8988T (cell line): ENCODE data around the gene ARSJ.
"Not testable (repeated sequence)": the region's sequence is repeated elsewhere in the genome, so short reads cannot be mapped to it uniquely, and the experiment has no call there.

Source experiments
- DNase-seq: peaks from one replicate; pipeline ENCODE4 v3.0.0; 2011

Gene ARSJ

DNA sequence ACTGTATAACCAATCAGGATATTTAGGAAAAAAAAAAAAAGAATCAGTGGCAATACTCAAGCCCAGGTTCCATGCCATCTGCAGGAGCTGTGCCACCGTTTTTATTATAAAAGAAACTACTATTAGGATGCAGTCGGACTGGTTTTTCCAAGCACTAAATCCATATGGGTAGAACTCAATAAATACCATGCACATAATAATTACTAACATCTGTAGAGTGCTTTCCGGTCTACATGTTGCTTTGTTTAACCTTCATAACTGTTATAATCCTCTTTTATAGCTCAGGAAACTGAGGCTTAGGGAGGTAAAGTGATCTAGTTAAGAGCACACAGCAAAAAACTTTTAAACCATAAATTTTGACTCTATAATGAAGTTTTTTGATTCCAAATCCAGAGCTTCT, 24.0 kb downstream of the ARSJ start:
- no peak for DNase-seq

DNA sequence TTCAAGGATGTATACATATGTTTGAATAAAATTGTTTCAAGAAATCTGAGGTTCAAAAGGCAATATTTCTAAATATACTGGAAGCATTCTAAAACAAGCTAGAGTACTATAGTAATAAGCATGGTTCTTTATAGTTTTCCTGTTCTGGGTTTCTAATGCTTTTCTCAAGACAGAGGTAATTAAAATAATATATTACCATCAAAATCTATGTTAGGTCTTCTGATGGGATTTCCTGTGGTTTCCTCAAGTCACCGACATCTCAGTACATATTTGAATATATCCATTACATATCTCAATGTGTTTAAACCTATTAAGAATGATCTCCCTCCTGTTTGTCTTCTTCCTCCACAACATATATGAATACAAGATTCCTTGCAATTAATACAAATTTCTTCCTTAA, 25.6 kb downstream of the ARSJ start:
- DNase-seq: no peak

DNA sequence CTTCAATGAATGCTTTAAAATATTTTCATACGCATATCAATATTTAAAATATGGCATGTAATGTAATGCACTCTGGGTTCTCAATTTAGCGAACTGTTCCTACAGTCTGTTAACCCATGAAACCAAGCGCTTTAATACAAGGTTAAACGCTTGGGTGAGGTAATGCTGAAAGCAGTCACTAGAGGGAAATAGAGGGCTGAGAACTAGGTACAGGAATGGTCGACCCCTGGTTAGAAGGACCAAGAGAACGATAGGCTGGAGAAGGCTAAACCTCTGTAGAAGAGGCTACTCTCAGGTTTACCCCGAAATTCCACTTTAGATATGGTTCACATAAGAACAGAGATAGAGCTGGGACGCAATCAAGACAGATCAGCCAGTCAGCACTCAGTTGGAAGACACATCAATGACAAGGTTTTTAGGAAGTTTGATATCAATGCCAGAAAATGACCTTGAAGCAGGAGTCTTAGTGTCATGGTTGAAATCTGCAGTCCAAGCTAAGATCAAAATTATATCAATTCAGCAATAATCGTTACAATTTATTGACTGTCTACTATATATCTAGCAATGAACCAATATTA, 26.9 kb downstream of the ARSJ start:
- DNase-seq: no peak

DNA sequence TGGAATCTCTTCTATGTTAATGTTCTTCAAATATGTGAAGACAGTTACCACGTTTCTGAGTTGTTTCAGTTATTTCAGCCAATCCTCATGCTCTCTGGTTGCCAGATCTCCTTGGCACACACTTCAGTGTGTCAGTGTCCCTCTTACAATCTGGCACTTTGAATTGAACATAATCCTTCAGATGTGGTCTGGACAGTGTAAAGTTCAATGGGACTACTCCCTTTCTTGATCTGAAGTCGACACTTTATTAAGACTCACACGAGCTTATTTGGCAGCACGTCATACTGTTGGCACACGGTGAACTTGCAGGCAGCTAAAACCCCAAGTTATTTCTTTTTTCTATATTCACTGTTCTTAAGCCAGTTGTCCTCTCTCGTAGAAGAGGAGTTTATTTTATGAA, 28.2 kb downstream of the ARSJ start:
- DNase-seq: no peak

DNA sequence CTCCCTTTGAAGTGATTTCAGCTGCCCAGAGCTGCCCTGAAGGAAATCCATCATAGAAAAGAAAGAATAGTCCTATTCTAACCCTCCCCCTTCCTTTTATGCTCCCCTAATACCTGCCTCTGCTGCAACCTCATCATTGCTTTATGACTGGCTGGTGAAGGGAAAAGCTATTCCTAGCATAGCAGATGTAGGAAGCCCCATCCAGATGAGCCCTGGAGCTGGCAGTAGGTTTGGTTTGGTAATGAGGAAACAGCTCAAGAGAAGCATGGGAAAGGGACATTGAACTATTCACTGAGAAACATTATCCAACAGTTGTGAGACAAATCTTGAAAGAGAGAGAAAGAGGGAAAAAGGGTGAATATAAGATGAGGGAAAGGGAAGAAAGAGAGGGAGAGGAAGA, 29.2 kb downstream of the ARSJ start:
- DNase-seq: no peak

DNA sequence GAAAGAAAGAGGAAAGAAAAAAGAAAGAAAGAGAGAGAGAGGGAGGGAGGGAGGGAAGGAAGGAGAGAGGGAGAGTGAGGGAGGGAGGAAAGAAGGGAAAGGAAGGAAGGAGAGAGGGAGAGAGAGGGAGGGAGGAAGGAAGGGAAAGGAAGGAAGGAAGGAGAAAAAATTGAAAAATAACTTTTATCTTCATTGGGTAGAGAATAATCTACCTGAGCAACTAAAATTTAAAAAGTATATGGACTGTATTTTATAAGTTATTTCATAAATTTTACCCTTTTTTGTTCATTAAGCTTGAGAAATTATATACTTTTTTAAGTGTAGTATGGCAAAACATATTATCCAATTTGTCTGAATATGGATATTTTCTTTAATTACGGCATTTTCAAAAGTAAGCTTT, 32.0 kb downstream of the ARSJ start:
- DNase-seq: no peak

DNA sequence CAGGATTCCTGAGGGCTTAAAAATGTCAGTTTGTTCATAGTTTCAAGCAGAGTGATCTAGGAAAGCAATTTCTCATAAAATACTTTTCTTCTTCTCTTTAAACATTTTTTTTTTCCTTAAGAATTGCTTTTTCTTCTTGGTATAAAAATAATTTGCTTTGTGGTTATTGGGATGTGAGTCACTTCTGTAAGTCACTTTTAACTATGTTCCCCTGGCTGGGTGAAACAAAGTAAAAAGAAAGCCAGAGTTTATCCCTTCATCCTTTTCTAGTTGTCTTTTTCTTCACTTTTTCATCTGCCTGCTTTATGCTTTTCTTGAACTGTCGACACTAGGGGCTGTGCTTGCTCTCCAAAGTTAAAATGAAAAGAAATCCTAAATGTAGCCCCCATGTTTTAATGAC, 33.5 kb downstream of the ARSJ start:
- no peak for DNase-seq

DNA sequence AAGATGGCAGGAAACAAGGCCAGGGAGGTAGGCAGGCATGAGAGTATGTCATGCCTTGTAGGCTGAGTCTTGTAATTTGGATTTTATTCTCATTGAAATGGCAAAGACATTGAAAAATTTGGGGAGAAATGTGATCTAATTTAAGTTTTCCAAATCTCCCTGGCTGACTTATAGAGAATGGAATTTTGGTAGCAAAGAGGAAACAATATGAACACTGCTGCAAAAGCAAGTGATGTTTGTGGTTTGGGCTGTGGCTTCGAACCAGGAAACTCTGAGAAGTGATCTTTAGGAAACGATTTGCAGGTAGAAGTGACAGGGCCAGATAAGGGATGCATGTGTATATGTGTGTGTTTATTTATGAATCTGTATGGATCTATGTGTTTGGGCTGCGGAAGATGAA, 35.6 kb downstream of the ARSJ start:
- no peak for DNase-seq

DNA sequence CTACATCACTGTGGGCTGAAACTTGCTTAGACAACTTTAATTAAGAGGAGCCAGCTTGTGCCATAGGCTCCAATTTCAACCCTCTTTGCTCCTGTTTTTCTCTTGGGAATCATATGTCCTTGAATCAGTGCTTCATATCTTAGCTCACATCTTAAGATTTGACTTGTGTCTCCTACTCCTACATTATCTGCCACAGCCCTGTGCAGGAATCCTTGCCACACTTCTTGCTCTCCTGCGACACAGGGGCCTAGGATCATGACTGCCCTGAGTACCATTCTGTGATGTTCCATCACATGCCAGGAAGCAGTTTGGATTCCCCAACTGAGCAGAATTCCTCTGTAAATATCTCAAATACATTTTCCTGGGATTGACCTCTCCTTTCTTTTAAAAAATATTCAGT, 36.4 kb downstream of the ARSJ start:
- no peak for DNase-seq

DNA sequence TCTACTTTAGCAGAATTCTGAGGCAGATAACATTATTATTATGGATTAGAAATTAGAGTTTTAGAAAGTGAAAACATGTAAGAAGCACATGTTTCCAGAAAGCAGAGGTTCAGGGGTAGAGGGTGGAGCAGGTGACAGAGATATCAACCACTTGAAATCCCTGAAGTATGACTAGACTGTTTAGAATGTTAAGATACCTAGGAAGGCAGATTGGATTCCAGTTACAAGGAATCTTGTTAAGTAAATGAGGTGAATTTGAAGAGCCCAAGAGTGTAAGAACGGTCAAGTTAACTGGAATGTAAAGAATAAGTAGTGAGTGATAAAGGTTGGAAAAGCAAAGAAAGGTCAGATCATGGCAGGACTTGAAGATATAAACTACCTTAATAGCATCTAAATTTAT, 37.6 kb downstream of the ARSJ start:
- no peak for DNase-seq

DNA sequence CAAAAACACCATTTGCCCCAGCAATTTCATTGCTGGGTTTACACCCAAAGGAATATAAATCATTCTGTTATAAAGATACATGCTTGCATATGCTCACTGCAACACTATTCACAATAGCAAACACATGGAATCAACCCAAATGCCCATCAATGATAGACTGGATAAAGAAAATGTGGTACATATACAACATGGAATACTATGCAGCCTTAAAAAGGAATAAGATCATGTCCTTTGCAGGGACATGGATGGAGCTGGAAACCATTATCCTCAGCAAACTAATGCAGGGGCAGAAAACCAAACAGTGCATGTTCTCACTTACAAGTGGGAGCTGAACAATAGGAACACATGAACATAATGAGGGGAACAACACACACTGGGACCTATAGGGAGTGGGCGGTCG, 39.3 kb downstream of the ARSJ start:
- DNase-seq: not testable (repeated sequence)

DNA sequence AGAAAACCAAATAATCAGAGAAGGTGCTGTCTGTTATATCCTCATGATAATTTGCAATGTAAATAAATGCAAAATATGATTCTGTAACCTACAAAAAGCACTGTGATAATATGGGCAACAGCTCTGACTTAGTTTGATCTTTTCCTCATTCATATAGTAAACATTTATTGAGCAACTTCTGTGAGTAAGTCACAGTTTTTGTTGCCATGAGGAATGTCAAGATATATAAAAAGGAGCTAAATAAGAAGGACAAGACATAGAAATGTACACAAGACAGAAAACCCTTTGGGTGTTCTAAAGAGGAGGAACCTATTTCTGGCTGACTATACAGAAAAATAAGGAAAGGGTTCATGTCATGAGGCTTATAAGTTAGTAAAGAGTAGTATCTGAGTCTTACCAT, 44.3 kb downstream of the ARSJ start:
- DNase-seq: no peak

DNA sequence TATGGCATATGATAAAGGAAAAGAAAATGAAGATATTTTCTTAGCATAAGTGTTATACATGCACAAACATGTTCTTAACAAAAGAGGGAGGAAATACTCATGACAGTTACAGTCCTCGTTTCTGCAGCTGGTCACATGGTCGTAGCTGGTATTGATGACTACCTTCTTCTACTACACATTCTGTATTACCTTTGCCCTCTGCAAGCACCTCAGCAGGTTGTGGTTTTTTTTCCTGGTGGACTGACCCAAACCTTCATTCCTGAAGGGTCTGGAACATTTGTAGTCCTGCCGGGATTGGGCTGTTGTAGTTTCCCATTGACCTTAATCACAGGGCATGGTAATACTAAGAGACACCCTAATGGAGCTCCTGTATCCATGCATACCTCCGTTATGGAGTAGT, 54.7 kb downstream of the ARSJ start:
- not testable (repeated sequence) for DNase-seq

DNA sequence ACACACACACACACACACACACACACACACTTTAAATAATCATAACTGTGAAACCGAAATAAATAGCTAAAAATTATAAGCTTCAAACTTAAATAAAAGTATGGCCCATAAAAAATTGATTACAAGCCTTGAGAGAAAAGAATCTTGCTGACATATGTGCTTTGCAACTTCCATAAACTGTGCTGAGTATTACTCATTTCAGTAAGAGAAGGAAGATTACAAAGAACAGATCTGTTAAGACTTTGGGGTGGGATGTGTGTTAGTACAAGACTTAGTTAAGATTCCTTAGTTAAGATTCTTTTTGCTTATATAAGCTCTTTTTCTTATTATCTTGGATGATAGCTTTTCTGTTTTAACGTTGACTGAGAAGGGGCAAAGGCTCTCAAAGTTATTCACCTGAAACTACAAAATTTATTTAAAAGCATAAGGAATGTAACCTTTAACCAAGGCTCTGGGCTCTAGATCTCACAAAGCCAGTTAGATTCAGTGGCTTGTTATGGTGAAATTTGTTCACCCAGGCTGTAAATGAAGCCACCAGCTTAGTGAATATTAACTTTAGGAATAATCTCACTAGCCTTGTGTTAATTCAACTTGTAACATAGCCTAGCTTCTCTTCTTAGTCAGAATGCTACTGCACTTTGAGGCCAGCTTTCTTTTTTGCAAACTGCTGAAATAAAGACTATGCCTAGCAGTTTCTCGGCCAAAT, 58.2 kb downstream of the ARSJ start:
- DNase-seq: no peak

DNA sequence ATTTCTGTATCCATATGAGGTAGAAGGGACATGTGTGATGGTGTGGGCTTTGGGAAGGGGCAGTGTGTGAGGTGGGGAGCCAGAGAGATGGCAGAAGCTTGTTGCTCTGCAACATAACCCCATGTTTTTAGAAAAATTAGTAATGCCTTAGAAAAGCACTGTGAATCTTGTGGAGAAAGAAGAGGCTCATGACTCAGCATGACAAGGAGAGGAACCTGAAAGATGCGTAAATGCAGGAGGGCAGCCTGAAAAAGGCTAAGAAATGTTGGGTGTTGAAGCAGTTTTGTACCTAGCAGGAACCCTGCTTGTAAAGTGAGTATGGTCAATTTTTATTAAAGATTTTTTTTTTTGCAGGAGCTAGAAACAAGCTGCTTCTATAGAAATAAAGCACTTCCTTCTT, 59.8 kb downstream of the ARSJ start:
- no peak for DNase-seq

DNA sequence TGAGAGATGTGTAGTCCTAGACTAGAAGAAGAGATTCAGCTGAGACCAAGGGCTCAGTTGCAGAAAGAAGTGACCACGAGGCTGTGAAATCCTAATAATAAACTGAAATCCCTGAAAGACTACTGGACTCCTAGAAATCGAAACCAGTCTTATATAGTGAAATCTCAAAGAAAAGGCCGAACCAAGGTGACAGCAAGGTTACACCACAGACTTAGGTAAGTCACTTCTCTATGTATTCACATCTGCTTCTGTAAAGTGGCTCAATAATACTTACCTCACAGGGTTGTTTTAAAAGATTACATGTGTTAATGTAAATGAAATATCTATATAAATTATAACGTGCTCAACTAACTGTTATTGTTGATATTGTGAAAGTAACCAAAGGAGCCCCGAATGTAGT, 60.3 kb downstream of the ARSJ start:
- no peak for DNase-seq

DNA sequence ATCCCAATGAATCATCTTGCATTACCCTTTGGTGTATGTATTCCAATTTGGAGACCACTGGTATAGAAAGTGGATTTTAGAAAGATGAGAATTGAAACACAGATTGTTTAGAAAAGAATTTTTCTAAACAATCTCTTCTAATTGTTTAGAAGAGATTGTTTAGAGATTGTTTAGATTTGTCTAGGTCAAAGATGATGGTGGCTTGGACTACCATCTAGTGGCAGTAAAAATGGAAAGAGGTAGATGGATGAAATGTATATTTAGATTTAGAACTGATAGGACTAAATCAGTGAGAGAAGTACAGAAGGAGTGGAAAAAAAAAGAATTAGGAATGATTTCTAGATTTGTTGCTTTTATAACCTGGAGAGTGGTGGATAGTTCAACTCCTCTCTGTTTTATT, 70.6 kb downstream of the ARSJ start:
- no peak for DNase-seq

DNA sequence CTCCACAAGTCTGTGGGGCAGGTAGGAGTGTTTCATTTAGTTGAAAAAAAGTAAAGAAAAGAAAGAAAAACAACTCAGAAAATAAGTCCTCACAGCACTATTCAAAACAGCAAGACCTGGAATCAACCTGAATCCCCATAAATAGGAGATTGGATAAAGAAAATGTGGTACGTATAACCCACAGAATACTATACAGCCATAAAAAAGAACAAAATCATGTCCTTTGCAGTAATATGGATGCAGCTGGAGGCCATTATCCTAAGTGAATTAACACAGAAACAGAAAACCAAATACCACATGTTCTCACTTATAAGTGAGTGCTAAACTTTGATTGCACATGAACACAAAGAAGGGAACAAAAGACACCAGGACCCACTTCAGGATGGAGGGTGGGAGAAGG, 71.9 kb downstream of the ARSJ start:
- no peak for DNase-seq

DNA sequence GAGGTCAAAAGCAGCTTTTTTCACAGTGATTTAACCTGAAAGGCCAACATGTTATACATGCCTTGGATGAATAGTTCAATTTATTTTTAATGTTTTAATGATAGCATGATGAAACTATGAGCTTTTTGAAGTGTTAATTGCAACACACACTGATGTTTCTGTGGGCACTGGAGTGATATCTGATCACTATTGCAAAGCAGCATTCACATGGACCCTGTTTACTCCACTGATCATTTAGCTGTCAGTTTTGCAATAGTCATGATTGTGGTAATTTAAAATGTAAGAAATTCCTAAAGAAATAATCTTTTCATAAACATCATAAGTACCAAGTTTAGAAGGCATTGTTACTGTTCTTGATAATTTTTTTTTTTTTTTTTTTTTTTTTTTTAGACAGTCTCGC, 74.1 kb downstream of the ARSJ start:
- no peak for DNase-seq

DNA sequence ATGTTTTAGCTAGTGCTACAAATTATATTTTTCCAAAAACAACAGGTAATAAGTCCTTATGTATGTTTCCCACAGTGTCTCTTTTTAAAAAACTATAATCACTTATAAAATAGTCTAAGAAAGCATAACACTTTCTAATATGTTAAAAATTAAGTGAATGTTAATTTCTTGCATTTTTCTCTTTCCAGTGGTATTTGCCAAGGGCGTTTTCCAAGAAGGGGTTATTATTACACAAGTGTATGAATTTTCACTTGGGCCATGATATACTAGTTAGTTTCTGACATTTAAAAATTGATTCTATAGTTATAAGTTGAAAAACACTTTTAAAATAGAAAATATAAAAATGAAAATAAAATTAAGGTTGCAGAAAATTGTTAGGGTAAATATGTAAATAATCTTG, 74.6 kb downstream of the ARSJ start:
- DNase-seq: no peak

DNA sequence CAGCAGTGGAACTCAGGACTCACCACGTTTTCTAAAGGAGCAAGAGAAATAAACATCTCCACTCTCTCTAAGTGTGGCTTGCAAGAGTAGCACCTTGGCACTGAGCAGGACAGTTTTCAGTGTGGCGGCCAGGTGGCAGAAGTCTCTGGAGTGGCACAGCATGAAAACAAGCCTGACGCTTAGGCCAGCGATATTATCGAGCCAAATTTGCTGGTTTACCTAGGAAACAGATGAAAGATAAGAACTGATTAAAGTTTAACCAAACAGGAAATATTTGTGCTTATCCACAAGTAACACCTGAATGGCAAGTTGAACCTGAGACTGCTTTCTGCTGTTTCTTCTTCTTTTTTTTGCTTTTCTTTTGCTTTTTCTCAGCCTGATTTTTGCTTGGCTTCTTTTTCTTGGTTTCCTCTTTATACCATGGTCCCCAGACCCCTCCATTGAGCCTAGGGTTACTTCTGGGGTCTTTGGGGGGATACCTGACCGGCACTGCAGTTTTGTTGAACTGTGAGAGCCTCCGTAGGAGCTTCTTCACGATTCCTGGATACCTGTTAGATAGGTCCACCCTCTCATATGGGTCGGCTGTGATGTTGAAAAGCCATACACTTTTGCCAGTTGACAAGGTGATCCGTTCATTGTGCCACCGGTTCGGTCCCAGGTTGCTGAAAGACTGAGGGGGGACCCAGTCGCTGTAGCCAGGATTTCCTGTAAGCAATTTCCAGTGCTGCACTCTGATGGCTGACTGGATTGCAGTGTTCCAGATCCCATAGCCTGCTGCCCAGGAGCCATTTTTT, 77.3 kb downstream of the ARSJ start:
- DNase-seq: no peak

DNA sequence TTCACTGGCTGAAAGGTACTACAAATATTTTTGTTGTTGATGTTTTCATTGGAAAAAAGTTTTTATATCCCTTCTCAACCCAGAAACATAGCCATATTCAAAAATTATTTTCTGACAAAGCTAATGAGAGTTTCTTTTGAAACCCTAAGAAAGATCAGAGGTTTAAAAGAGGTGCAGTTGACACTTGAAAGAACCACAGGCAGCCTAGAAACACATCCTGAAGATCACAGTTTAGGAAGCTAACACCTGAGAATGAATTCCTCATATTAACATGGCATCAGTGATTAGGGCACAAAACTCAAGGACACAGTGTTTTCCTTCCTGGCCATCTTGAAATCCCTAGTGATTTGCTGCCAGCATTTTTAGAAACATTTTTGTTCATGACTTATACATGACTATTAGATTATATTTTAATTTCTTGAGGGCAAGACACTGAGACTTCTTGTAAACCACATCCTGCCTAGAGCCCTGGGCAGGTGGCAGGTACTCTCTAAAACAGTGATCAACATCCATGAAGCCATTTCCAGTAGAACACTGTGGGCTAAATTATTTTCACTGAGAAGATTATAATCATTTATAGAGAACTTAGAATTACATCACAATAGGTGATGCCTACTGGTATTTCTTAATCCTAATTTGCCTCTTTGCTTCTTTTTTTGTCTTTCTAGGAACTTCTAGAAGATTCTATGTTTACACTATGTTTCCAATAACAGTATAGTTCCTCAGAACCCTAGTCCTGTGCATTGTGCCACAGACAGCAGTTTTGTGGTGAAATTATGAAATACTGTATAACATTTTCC, 80.0 kb downstream of the ARSJ start:
- DNase-seq: no peak

DNA sequence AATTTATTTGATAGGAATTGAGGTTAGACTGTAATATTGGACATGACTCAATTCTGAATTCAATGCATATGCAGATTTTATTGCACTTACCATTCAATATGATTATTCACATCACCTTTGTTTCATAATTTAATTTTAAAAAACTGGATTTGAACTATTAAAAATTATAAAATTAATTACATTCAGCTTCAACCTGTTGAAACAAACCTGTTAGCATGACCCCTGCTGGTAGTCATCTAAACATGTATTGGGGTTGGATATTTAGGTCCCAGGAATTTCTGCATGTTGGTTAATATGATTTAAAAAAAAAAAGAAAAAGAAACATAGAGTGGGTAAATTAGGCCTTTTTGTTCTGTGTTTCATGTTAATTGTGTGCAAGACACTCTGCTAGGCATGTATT, 85.9 kb downstream of the ARSJ start:
- DNase-seq: no peak

DNA sequence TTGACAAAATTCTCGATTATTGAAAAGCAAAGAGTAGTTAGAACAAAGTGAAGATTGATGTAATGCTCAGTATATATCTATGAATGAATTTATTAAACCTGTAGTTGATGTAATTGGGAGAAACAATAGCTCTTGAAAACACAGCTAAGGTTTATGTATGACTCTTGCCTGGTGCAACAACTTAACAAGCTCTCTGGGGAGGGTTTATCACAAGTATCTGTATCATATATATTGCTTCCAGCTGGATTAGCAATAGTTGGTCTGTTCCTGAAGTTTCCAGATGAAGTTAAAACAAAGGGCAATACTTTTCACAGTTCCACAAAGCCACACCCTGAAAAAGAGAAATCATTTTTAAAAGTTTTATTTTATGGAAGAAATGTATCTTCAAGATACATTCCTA, 91.4 kb downstream of the ARSJ start:
- DNase-seq: no peak
